GM19397 (cell line): ENCODE results near the gene ADH4.
"Not testable (repeated sequence)": the region's sequence is repeated elsewhere in the genome, so short reads cannot be mapped to it uniquely, and the experiment has no call there.

Experiments
- ATAC-seq: cut with Tn5 transposase; IDR thresholded peaks from one replicate; pipeline ENCODE4 v1.9.1; 2021; ENCODE audit warnings: mild to moderate bottlenecking, moderate library complexity; ENCODE audit not compliant: unreplicated experiment

Gene ADH4

GRCh38 chr4:99144070-99144469, at the start of gene ADH4:
Gene ADH4 (minus strand): TSS chr4:99144297. CDS start chr4:99144222, 75 bp downstream.
- no peak for ATAC-seq

DNA sequence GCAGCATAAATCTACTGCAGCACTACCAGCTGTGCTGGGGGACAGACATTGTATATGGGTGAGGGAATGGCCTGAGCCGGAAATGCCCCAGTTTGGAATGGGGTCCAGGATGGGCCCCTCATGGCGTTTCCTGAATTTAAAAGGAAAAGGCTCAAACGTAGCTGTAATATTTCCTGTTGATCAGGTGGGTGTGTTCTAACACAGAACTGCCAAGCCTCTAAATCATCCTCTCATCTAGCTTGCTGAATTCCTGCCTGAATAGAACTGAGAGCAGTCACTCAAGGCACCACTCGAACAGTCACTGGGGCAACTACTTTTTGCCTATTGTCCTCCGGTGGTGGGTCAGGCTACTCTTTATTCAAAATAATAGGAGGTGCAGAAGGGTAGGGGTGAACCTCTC, 46.2 kb upstream of the ADH4 start:
- no peak for ATAC-seq

GRCh38 chr4:99189900-99190299, 45.8 kb upstream of the ADH4 start:
- ATAC-seq, result not testable (repeated sequence)

DNA sequence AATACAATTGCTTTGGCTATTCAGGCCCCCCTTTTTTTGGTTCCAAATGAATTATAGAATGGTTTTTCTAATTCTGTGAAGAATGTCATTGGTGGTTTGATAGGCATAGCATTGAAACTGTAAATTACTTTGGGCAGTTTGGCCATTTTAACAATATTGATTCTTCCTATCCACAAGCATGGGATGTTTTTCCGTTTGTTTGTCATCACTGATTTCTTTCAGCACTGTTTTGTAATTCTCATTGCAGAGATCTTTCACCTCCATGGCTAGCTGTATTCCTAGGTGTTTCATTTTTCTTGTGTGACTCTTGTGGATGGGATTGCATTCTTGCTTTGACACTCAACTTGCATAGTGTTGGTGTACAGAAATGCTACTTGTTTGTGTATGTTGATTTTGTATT, 41.9 kb upstream of the ADH4 start:
- ATAC-seq, result no peak

GRCh38 chr4:99185581-99185980, 41.5 kb upstream of the ADH4 start:
- ATAC-seq, result no peak

GRCh38 chr4:99180382-99181070, 36.4 kb upstream of the ADH4 start:
- ATAC-seq, result no peak

- no peak for ATAC-seq
These were observed 35.5 kb upstream of the ADH4 start for GRCh38 chr4:99179626-99180025.

GRCh38 chr4:99179178-99179577, 35.1 kb upstream of the ADH4 start:
- no peak for ATAC-seq

GRCh38 chr4:99166544-99166943, 22.4 kb upstream of the ADH4 start:
- ATAC-seq, result no peak

GRCh38 chr4:99165978-99166377, 21.9 kb upstream of the ADH4 start:
- ATAC-seq, result no peak

GRCh38 chr4:99161373-99162099, 17.4 kb upstream of the ADH4 start:
- no peak for ATAC-seq

GRCh38 chr4:99159699-99160098, 15.6 kb upstream of the ADH4 start:
- ATAC-seq, result no peak

GRCh38 chr4:99157478-99157935, 13.4 kb upstream of the ADH4 start:
- no peak for ATAC-seq

DNA sequence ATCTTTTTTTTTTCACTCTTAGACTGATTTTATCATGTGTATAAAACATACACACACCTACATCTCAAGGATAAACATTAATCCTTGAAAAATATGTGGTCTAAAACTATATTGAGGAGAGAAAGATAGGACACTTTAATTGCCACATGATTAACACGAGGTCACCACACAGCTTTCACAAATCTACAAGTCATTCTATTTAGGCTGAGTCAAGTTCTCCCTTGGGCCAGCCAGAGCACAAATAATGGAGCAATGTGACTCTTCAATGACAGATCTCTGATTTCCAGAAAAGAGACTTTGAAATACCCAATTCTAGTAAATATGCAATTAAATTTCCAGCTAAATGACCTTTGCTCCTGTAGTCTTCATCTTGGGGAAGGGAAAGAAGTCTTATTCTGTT, 12.9 kb upstream of the ADH4 start:
- no peak for ATAC-seq

DNA sequence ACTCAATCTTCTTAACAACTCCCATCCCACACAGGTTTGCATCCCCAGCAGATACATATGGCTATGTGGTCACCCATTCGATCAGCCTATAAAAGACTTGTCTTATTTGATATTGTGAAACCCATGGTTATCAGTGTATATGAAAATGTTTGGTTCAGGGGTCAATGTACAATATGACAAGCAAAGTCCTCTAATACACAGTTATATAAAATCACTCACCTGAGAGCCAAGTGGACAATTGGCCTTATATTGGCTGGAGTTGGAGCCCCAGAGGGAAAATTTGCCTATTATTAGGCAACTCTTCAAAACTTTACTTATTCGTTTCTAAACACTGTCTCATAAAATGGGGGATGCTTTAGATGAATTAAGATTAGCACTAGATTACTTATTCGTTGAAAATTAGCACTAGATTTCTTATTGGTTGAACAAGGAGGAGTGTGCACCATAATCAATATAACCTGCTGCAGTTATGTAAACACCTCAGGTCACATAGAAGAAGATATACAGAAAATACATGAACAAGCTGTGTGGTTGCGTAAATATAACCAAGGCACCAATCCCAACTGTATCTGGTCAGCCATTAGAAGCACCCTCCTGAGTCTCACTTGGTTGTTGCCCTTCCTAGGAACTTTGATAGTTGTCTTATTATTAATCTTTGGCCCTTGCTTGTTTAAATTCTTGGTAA, 10.7 kb upstream of the ADH4 start:
- no peak for ATAC-seq

- ATAC-seq, result no peak
These were observed 7.9 kb upstream of the ADH4 start for GRCh38 chr4:99151995-99152394.

DNA sequence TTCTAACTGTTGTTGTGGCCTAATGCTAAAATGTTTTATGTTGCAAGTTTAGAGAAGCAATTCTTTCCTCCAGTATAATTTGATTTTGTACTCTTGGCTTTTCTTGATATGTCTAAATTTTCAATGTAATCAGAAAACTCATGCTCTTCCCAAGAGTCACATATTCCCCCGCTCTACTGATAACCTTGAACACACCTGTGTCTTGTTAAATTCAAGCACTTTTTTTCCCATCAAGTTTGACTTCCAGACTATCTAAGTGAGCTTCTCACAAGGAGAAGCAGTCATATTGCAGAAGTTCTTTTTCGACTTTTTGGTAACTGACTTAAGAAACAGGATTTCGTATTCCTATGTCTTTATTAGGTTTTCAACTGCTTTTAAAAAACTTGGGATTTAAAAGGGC, 7.4 kb upstream of the ADH4 start:
- ATAC-seq, result no peak

DNA sequence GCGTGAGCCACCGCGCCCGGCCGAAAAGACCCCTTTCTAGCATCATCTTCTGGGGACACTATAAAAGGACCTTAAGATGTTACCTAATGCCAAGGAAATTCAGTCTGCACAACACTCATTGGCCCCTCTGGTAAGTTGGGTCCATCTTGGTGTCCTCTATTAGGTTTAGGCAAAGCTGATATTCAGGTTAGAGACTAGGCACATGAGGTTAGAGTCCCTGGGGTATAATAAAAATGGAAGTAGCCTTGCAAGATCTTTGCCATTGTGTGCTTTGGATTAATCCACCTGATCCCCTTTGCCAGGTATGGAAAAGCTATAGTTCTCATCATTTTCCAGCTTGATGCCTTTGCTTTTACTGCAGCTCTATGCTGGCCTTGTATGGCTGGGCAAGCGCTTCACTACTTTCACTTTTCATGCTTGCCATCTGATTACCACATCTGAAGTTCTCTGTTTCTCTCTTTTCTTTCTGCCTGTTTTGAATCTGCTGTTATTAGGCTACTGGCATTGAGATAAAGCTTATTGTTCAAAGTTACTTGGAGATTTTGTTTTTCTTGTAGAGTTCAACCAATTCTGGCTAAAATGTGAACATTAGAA, 5.4 kb upstream of the ADH4 start:
- no peak for ATAC-seq

GRCh38 chr4:99148550-99148949, 4.5 kb upstream of the ADH4 start:
- ATAC-seq, result no peak

GRCh38 chr4:99144587-99144986, 490 bp upstream of the ADH4 start:
- no peak for ATAC-seq

DNA sequence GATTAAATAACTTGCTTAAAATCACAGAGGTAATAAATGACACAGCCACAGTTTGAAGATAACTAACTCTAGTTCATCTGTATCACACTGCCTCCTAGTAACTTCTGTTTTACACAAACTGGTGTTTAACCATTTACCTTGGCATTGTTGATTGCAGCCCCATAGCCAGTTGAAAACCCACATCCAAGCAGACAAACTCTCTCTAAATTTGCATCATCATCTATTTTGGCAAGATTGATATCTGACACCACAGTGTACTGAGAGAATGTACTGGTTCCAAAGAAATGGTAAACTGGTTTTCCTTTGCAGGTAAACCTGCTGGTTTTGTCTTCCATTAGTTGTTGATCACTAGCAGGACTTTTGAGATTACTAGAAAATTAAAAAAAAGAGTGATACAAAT, 7.8 kb downstream of the ADH4 start:
- no peak for ATAC-seq
